IMR-90 (cell line): ENCODE measurements around the gene TMEM30A. TPM values are rescaled to one million over a fixed set of nuclear protein-coding genes. Genes with fewer than 3 reads are reported as not detected.

ENCODE experiments used
- ATAC-seq: fragments of 200-7000 bp; cut with Tn5 transposase; 2 replicates; pipeline ENCODE4 v1.9.1; 2020; ENCODE audit warnings: low read depth, mild to moderate bottlenecking, moderate library complexity
- BruUV-seq: library from RNA; stranded (reverse); fragments of 400-500 nt; replicated peaks from 2 replicates; lab custom pipeline; 2021; lab: Mats Ljungman, UMichigan
- CTCF ChIA-PET: fragments of 300-600 bp; formaldehyde crosslinking; extraction: SDS; loops from one replicate; lab custom pipeline; 2021; ENCODE audit warnings: antibody characterized with exemption; lab: Yijun Ruan, JAX
- POLR2A ChIA-PET: fragments of 300-600 bp; sonication (Branson Sonifier 250); formaldehyde crosslinking; loops from one replicate; lab custom pipeline; 2022; ENCODE audit warnings: antibody characterized with exemption; ENCODE audit not compliant: unreplicated experiment; lab: Charles Lee
- DNase-seq: peaks from one replicate; pipeline ENCODE4 v3.0.0; 2013
- H2AFZ ChIP-seq: replicated peaks from 2 replicates; pipeline ENCODE3; 2013; ENCODE audit warnings: low read length, mild to moderate bottlenecking; ENCODE audit not compliant: poor library complexity
- H2AK5ac ChIP-seq: 2 replicates; pipeline ENCODE4 v1.6.1; 2013; ENCODE audit warnings: low read depth, low read length, inconsistent platforms
- H2AK9ac ChIP-seq: replicated peaks from 2 replicates; pipeline ENCODE3; 2013; ENCODE audit warnings: mild to moderate bottlenecking, low read depth, low read length, moderate library complexity; ENCODE audit not compliant: poor library complexity
- H2BK120ac ChIP-seq: 2 replicates; pipeline ENCODE4 v1.6.1; 2013; ENCODE audit warnings: low read depth, low read length, inconsistent platforms
- H2BK15ac ChIP-seq: 3 replicates; pipeline ENCODE4 v1.6.1; 2013; ENCODE audit warnings: low read depth, low read length, inconsistent platforms
- H2BK20ac ChIP-seq: 2 replicates; pipeline ENCODE4 v1.6.1; 2013; ENCODE audit warnings: low read depth, mild to moderate bottlenecking, inconsistent platforms, low read length, moderate library complexity
- H2BK5ac ChIP-seq: 2 replicates; pipeline ENCODE4 v1.6.1; 2013; ENCODE audit warnings: mild to moderate bottlenecking, low read depth, low read length, inconsistent platforms; ENCODE audit not compliant: poor library complexity, severe bottlenecking
- H3K14ac ChIP-seq: replicated peaks from 2 replicates; pipeline ENCODE4 v1.6.1; 2013; ENCODE audit warnings: low read depth, low read length, inconsistent platforms
- H3K18ac ChIP-seq: 2 replicates; pipeline ENCODE4 v1.6.1; 2013; ENCODE audit warnings: low read depth, low read length, control low read depth
- H3K23ac ChIP-seq: 2 replicates; pipeline ENCODE4 v1.6.1; 2013; ENCODE audit warnings: low read depth, low read length, inconsistent platforms
- H3K27ac ChIP-seq: 2 replicates; pipeline ENCODE4 v1.5.1; 2013; ENCODE audit warnings: mild to moderate bottlenecking, control low read depth, low read length; ENCODE audit not compliant: insufficient read depth
- H3K27me3 ChIP-seq: 2 replicates; pipeline ENCODE4 v1.6.1; 2013; ENCODE audit warnings: low read length; ENCODE audit not compliant: control insufficient read depth, insufficient read depth
- H3K36me3 ChIP-seq: 2 replicates; pipeline ENCODE4 v1.6.1; 2013; ENCODE audit warnings: low read length, mixed read lengths; ENCODE audit not compliant: control insufficient read depth, insufficient read depth
- H3K4ac ChIP-seq: 2 replicates; pipeline ENCODE4 v1.6.1; 2013; ENCODE audit warnings: low read depth, low read length, inconsistent platforms
- H3K4me1 ChIP-seq: 2 replicates; pipeline ENCODE4 v1.6.1; 2013; ENCODE audit warnings: low read length, mixed read lengths; ENCODE audit not compliant: control insufficient read depth, insufficient read depth
- H3K4me2 ChIP-seq: 2 replicates; pipeline ENCODE4 v1.6.1; 2013; ENCODE audit warnings: low read depth, mild to moderate bottlenecking, control low read depth, low read length, moderate library complexity
- H3K4me3 ChIP-seq: 2 replicates; pipeline ENCODE4 v1.5.1; 2013; ENCODE audit warnings: low read depth, mild to moderate bottlenecking, control low read depth, low read length, moderate library complexity; ENCODE audit not compliant: insufficient read depth
- H3K56ac ChIP-seq: 2 replicates; pipeline ENCODE4 v1.6.1; 2013; ENCODE audit warnings: low read length, inconsistent platforms; ENCODE audit not compliant: insufficient read depth; ENCODE audit errors: extremely low read depth
- H3K79me1 ChIP-seq, 2 experiments: 2 replicates each; pipeline ENCODE4 v1.6.1; 2013; ENCODE audit warnings: low read length in 2 of 2, inconsistent platforms in 1 of 2, low read depth in 1 of 2
- H3K9ac ChIP-seq: 2 replicates; pipeline ENCODE4 v1.6.1; 2013; ENCODE audit warnings: low read depth, low read length, control low read depth
- H3K9me1 ChIP-seq: 2 replicates; pipeline ENCODE4 v1.6.1; 2013; ENCODE audit warnings: low read length, inconsistent platforms; ENCODE audit not compliant: insufficient read depth
- H3K9me3 ChIP-seq: 2 replicates; pipeline ENCODE4 v1.6.1; 2013; ENCODE audit warnings: low read length; ENCODE audit not compliant: control insufficient read depth, insufficient read depth
- H4K20me1 ChIP-seq: 2 replicates; pipeline ENCODE4 v1.6.1; 2013; ENCODE audit warnings: low read length, inconsistent platforms; ENCODE audit not compliant: insufficient read depth
- H4K5ac ChIP-seq: 2 replicates; pipeline ENCODE4 v1.6.1; 2013; ENCODE audit warnings: mild to moderate bottlenecking, low read depth, low read length, control low read depth
- H4K8ac ChIP-seq, 2 experiments: 2 replicates each; pipeline ENCODE4 v1.6.1; 2013; ENCODE audit warnings: low read depth in 2 of 2, low read length in 2 of 2, control low read depth in 1 of 2, inconsistent platforms in 1 of 2
- H4K91ac ChIP-seq: 2 replicates; pipeline ENCODE4 v1.6.1; 2013; ENCODE audit warnings: low read depth, low read length, inconsistent platforms; ENCODE audit not compliant: insufficient read depth
- BHLHE40 ChIP-seq: fragments of 150-350 bp; IDR thresholded peaks from 2 replicates; pipeline ENCODE4 v1.6.1; 2016; ENCODE audit warnings: mild to moderate bottlenecking, low read depth, low read length
- CEBPB ChIP-seq: IDR thresholded peaks from 2 replicates; pipeline ENCODE4 v1.6.1; 2012; ENCODE audit warnings: low read depth, low read length, improper control_type of control experiment
- CHD1 ChIP-seq: IDR thresholded peaks from 2 replicates; pipeline ENCODE4 v1.6.1; 2012; ENCODE audit warnings: low read depth, low read length, improper control_type of control experiment
- FOS ChIP-seq: fragments of 150-350 bp; IDR thresholded peaks from 2 replicates; pipeline ENCODE4 v1.6.1; 2016; ENCODE audit warnings: low read depth, low read length
- MAFK ChIP-seq: IDR thresholded peaks from 2 replicates; pipeline ENCODE4 v1.6.1; 2012; ENCODE audit warnings: low read depth, low read length, improper control_type of control experiment
- MAZ ChIP-seq: IDR thresholded peaks from 2 replicates; pipeline ENCODE4 v1.6.1; 2012; ENCODE audit warnings: low read depth, mild to moderate bottlenecking, low read length, improper control_type of control experiment, moderate library complexity, borderline replicate concordance
- MXI1 ChIP-seq: IDR thresholded peaks from 2 replicates; pipeline ENCODE4 v1.6.1; 2012; ENCODE audit warnings: low read depth, mild to moderate bottlenecking, low read length, moderate library complexity, borderline replicate concordance
- NFE2L2 ChIP-seq: fragments of 150-350 bp; IDR thresholded peaks from 2 replicates; pipeline ENCODE4 v1.6.1; 2016; ENCODE audit warnings: low read depth, mild to moderate bottlenecking, low read length
- POLR2A ChIP-seq: IDR thresholded peaks from 2 replicates; pipeline ENCODE4 v1.6.1; 2012; ENCODE audit warnings: mild to moderate bottlenecking, low read depth, low read length
- RAD21 ChIP-seq: IDR thresholded peaks from 2 replicates; pipeline ENCODE4 v1.6.1; 2012; ENCODE audit warnings: low read length, improper control_type of control experiment
- RCOR1 ChIP-seq: IDR thresholded peaks from 2 replicates; pipeline ENCODE4 v1.6.1; 2012; ENCODE audit warnings: mild to moderate bottlenecking, low read length, improper control_type of control experiment; ENCODE audit not compliant: insufficient replicate concordance
- RFX5 ChIP-seq: IDR thresholded peaks from 2 replicates; pipeline ENCODE4 v1.8.0; 2012; ENCODE audit warnings: low read depth, mild to moderate bottlenecking, low read length, moderate library complexity
- SMC3 ChIP-seq: fragments of 150-350 bp; IDR thresholded peaks from 2 replicates; pipeline ENCODE4 v1.6.1; 2016; ENCODE audit warnings: low read depth, mild to moderate bottlenecking, antibody characterized with exemption, low read length, moderate library complexity
- dilution Hi-C: fragments of 300-500 bp; cut with HindIII; formaldehyde crosslinking; loops from one replicate; pipeline ENCODE4 v1.14.3; 2018; ENCODE audit warnings: low sequenced_read_pairs; ENCODE audit not compliant: unreplicated experiment
- in situ Hi-C: fragments of 300-500 bp; cut with MboI; formaldehyde crosslinking; loops from 3 replicates; pipeline ENCODE4 v1.14.3; 2019; ENCODE audit warnings: low sequenced_read_pairs, inconsistent platforms, mixed read lengths
- intact Hi-C: fragments of 100-400 bp; cut with micrococcal nuclease; formaldehyde crosslinking; loops from 2 replicates; pipeline ENCODE4 v1.10.0; 2022
- polyA plus RNA-seq, 3 experiments: library from polyadenylated mRNA; depleted of rRNA; stranded (reverse); fragments of >200 nt; gene quantifications; 2 replicates each; pipeline ENCODE4 v1.2.3, GENCODE V29; 2012; ENCODE audit warnings: low replicate concordance in 1 of 3
- total RNA-seq: library from RNA; depleted of rRNA; stranded (reverse); fragments of >200 nt; gene quantifications from 2 replicates; pipeline ENCODE4 v1.2.3, GENCODE V29; 2012
- TF ChIP-seq, protein P1 (sequence below): conservative IDR thresholded peaks from 2 replicates; pipeline ENCODE4 v1.5.1; 2012; ENCODE audit warnings: mild to moderate bottlenecking, low read depth, low read length, improper control_type of control experiment
- TF ChIP-seq, protein P2 (sequence below): fragments of 150-350 bp; IDR thresholded peaks from 2 replicates; pipeline ENCODE4 v1.6.1; 2017; ENCODE audit warnings: mild to moderate bottlenecking, antibody characterized with exemption, low read length, low read depth
- TF ChIP-seq, protein P3 (sequence below): fragments of 150-350 bp; IDR thresholded peaks from 2 replicates; pipeline ENCODE4 v1.6.1; 2016; ENCODE audit warnings: low read depth, mild to moderate bottlenecking, low read length, moderate library complexity, borderline replicate concordance

Gene TMEM30A
- total and polyA plus RNA-seq, 2 of the 4 experiments (the other 2 are of a cell fraction): 48.5 to 111 TPM

DNA sequence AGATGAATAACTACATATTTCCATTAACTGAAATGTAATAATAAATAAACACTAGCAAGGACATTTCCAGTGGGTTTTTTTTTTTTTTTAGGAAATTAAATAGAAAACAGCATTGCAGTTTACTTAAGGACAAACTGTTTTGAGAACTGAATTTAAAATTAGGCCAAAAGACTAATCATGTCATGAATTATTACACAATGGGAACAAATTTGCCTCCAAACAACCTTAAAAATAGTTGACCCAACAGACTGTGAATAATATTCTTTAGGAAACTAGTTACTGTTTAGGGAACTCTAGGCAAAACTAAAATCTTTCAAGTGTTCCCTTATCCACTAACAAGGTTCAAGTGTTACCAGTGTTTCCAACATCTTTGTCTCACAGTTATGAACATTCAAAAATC, 62.3 kb downstream of the TMEM30A start:
- no peak overlapping the region for H3K4me2 ChIP-seq
- CTCF ChIA-PET: no interaction called here
- intact Hi-C loops (no loop called here), in situ Hi-C loops (no loop called here), dilution Hi-C loops (no loop called here)
- H2BK20ac ChIP-seq: no peak overlapping the region
- H2AFZ ChIP-seq: no peak overlapping the region
- H2AK5ac ChIP-seq: no peak overlapping the region
- DNase-seq: no peak
- H3K79me1 ChIP-seq: no peaks in the 10 kb centered on the region
- BruUV-seq: no TSS peak
- no peak overlapping the region for H3K56ac ChIP-seq
- H4K8ac ChIP-seq: no peak overlapping the region
- H3K4me3 ChIP-seq: no peak overlapping the region
- H3K14ac ChIP-seq: no peak overlapping the region
- no peak overlapping the region for H3K4ac ChIP-seq
- H3K27ac ChIP-seq: no peak overlapping the region
- H3K9me3 ChIP-seq: no peaks in the 10 kb centered on the region
- no peaks in the 10 kb centered on the region for H3K36me3 ChIP-seq
- no peak overlapping the region for H4K91ac ChIP-seq
- no peaks in the 10 kb centered on the region for H3K27me3 ChIP-seq
- H4K20me1 ChIP-seq: no peaks in the 10 kb centered on the region
- no peak overlapping the region for H3K23ac ChIP-seq
- ATAC-seq: no peak
- no peak overlapping the region for H2BK15ac ChIP-seq
- no peak for TF ChIP-seq RAD21
- TF ChIP-seq BHLHE40: no peak
- TF ChIP-seq CEBPB: no peak
- no peak for TF ChIP-seq SMC3
- TF ChIP-seq, protein P1, sequence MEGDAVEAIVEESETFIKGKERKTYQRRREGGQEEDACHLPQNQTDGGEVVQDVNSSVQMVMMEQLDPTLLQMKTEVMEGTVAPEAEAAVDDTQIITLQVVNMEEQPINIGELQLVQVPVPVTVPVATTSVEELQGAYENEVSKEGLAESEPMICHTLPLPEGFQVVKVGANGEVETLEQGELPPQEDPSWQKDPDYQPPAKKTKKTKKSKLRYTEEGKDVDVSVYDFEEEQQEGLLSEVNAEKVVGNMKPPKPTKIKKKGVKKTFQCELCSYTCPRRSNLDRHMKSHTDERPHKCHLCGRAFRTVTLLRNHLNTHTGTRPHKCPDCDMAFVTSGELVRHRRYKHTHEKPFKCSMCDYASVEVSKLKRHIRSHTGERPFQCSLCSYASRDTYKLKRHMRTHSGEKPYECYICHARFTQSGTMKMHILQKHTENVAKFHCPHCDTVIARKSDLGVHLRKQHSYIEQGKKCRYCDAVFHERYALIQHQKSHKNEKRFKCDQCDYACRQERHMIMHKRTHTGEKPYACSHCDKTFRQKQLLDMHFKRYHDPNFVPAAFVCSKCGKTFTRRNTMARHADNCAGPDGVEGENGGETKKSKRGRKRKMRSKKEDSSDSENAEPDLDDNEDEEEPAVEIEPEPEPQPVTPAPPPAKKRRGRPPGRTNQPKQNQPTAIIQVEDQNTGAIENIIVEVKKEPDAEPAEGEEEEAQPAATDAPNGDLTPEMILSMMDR: no peak
- TF ChIP-seq CHD1: no peak
- no peak for TF ChIP-seq MXI1
- TF ChIP-seq RCOR1: no peak
- TF ChIP-seq NFE2L2: no peak
- TF ChIP-seq POLR2A: no peak
- TF ChIP-seq MAZ: no peak
- TF ChIP-seq, protein P2, sequence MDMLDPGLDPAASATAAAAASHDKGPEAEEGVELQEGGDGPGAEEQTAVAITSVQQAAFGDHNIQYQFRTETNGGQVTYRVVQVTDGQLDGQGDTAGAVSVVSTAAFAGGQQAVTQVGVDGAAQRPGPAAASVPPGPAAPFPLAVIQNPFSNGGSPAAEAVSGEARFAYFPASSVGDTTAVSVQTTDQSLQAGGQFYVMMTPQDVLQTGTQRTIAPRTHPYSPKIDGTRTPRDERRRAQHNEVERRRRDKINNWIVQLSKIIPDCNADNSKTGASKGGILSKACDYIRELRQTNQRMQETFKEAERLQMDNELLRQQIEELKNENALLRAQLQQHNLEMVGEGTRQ: no peak
- TF ChIP-seq RFX5: no peak
- TF ChIP-seq MAFK: no peak
- TF ChIP-seq, protein P3, sequence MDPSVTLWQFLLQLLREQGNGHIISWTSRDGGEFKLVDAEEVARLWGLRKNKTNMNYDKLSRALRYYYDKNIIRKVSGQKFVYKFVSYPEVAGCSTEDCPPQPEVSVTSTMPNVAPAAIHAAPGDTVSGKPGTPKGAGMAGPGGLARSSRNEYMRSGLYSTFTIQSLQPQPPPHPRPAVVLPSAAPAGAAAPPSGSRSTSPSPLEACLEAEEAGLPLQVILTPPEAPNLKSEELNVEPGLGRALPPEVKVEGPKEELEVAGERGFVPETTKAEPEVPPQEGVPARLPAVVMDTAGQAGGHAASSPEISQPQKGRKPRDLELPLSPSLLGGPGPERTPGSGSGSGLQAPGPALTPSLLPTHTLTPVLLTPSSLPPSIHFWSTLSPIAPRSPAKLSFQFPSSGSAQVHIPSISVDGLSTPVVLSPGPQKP: no peak
- TF ChIP-seq FOS: no peak
- no peak overlapping the region for H3K18ac ChIP-seq
- H3K4me1 ChIP-seq: peaks cover 10% of the 10 kb centered on the region
- no peak overlapping the region for H3K9ac ChIP-seq
- H3K9me1 ChIP-seq: peaks cover 5% of the 10 kb centered on the region; the same call in 1 of the 2 replicates
- H4K5ac ChIP-seq: no peak overlapping the region
- no peak overlapping the region for H2AK9ac ChIP-seq
- POLR2A ChIA-PET: no interaction called here
- H2BK120ac ChIP-seq: no peak overlapping the region
- H2BK5ac ChIP-seq: no peak overlapping the region
